Stimulated activated naive CD8-positive, alpha-beta T cell treated with anti-CD3 and anti-CD28 coated beads, Interleukin-15, Interleukin-2, amounts not matched to agents 100 ng/mL and 50 ng/mL, for 24 hours (primary cell): ENCODE data around the gene CORO2B.
"Not testable (repeated sequence)": the region's sequence is repeated elsewhere in the genome, so short reads cannot be mapped to it uniquely, and the experiment has no call there.

Experiments
- H3K27ac Mint-ChIP-seq: one replicate; pipeline ENCODE4 v1.8.0; 2021; ENCODE audit warnings: mild to moderate bottlenecking, mixed read lengths
- H3K27me3 Mint-ChIP-seq: one replicate; pipeline ENCODE4 v1.8.0; 2021; ENCODE audit warnings: mixed read lengths
- H3K36me3 Mint-ChIP-seq: one replicate; pipeline ENCODE4 v1.8.0; 2021; ENCODE audit warnings: low read depth, mixed read lengths
- H3K4me1 Mint-ChIP-seq: one replicate; pipeline ENCODE4 v1.8.0; 2021; ENCODE audit warnings: low read depth, mixed read lengths
- H3K4me3 Mint-ChIP-seq: one replicate; pipeline ENCODE4 v1.8.0; 2021; ENCODE audit warnings: mild to moderate bottlenecking, mixed read lengths
- H3K9me3 Mint-ChIP-seq: one replicate; pipeline ENCODE4 v1.8.0; 2021; ENCODE audit warnings: mixed read lengths

The CORO2B gene

DNA sequence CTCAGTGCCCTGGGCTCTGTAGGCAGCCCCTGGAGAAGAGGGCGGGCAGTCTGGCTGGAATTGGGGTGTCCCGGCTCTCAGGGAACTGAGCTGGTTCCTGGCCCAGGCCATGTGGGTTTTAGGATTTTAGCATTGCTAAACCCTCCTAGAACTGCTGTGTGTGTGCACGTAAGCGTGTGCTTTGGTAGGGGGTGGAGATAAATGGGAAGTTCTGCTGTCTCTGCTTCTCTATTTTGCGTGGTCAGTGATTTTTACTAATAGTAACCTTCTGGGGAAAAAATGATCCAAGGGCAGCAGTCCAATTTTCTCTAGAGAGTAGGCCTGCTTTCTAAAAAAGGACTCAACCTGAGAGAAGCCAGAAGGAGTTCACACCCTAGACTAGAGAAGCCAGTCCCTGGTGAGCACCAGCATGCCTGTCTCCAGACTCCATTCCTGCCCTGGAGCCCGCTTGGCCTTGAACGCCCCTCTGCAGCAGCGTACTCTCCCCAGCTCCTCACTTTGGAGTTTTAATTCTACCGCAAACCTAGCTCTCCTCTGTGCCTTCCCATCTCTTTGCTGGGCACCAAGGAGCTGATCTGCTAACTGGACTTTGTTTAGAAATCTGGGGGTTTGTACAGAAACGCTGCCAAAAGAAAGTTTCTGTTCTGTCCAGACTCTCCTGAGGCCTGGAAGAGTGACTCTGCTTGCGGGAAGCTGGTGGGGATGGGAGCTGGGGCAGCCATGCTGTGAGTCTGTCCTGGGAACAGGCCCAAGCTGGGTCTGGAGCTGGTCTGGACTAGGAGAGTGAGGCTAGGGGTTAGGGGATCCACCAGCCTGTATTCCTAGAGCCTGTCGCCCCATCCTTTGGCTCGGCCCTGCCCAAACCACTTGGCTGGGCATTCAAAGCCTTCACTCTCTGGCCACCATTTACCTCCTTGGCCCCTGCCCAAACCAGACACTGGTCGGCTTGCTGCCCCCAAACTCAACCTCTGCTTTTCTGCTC, 19.7 kb downstream of the CORO2B start:
- Mint-ChIP-seq H3K27ac (no peak overlapping the region), H3K27me3 (no peaks in the 10 kb centered on the region), H3K4me3 (no peak overlapping the region), H3K36me3 (no peaks in the 10 kb centered on the region), H3K4me1 (no peaks in the 10 kb centered on the region), H3K9me3 (no peaks in the 10 kb centered on the region)

DNA sequence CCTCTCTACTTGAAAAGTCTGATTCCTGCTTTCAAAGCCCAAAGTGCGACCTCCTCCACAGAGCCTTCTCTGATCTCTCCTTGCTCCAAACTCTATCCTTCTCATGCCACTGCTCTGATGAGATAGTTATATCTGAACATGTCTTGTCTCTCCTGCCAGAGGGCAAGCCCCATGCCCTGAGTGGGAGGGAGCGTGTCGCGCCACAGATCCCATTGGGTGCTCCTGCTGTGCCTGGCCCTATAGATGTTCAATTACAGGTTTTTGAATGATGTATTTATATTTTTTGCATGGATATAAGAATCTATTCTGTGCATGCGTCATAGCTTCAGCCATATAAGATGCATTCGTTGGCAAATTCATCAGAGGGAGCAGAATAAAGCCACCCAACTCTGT, 20.4 kb downstream of the CORO2B start:
- no peaks in the 10 kb centered on the region for H3K27me3 Mint-ChIP-seq
- no peaks in the 10 kb centered on the region for H3K9me3 Mint-ChIP-seq
- H3K4me3 Mint-ChIP-seq = no peak overlapping the region
- no peaks in the 10 kb centered on the region for H3K36me3 Mint-ChIP-seq
- no peak overlapping the region for H3K27ac Mint-ChIP-seq
- no peaks in the 10 kb centered on the region for H3K4me1 Mint-ChIP-seq

DNA sequence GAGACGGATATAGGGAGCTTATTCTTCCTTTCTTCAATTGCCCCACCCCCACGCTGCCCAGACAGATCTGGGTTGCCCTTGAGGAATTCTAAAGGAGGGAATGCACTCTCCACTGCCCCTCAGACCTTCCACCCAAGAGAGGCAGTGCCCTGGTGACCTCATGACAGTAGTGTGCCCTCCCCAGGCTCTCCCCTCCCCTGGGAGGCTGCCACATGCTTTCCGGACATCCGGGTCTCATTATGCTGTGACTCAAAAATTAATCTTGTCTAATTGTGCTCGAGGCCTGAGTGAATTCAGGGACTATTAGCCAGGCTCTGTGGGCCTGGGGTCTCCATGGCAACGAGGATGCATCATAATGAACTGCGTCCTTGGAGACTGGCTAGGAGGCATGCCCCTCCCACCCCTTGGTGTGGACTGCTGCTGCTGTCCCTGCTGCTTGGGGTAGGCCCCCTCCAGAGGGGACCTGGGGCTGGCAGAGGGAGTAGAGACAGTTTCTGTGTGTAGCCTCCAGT, 20.8 kb downstream of the CORO2B start:
- Mint-ChIP-seq H3K4me3 (no peak overlapping the region), H3K9me3 (no peaks in the 10 kb centered on the region), H3K4me1 (no peaks in the 10 kb centered on the region), H3K27ac (no peak overlapping the region), H3K27me3 (no peaks in the 10 kb centered on the region), H3K36me3 (no peaks in the 10 kb centered on the region)

DNA sequence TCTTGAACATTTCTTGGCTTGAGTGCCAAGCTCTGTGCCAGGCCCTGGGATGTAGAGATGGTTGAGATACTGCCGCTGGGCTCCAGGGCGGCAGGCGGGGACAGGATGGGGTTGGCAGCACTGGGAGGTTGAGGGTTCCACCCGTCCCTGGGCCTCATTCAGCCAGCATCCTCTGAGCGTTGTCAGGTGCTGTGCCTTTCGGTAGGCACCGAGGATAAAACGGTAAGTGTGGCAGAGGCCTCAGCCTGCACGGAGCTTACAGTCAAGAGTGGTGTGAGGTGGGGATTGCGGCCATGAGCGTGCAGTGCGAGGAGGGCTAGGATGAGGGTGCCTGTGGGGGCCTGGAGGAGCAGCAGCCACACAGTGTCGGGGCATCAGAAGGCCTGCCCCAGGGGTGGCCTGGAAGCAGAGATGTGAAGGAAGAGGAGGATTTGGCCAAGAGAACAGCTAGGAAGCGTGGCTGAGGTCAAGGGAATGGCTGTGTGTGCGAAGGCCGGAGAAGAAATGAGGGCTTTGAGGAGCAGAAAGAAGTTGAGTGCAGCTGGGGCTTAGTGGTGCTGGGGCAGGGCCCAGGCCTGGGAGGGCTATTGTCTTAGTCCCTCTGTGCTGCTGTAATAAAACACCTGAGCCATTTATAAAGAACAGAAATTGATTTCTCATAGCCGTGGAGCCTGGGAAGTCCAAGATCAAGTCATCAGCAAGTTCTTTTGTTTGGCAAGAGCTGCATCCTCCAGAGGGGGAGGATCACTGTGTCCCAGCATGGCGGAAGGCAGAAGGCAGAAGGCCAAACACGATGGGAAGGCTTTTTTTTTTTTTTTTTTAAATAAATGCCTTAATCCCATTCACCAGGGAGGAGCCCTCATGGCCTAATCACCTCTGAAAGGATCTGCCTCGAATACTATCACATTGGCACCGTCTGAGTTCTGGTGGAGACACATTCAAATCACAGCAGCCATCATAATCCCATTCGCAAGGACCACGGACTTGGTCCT, 22.7 kb downstream of the CORO2B start:
- Mint-ChIP-seq H3K9me3 (no peaks in the 10 kb centered on the region), H3K36me3 (no peaks in the 10 kb centered on the region), H3K27ac (no peak overlapping the region), H3K27me3 (no peaks in the 10 kb centered on the region), H3K4me1 (no peaks in the 10 kb centered on the region), H3K4me3 (no peak overlapping the region)

- Mint-ChIP-seq H3K4me1 (no peaks in the 10 kb centered on the region), H3K9me3 (no peaks in the 10 kb centered on the region), H3K36me3 (no peaks in the 10 kb centered on the region), H3K4me3 (no peak overlapping the region), H3K27ac (no peak overlapping the region), H3K27me3 (no peaks in the 10 kb centered on the region)
Observed at GRCh38 chr15:68602459-68603215, 23.8 kb downstream of the CORO2B start.

GRCh38 chr15:68603216-68603595, 24.4 kb downstream of the CORO2B start:
- Mint-ChIP-seq H3K36me3 (no peaks in the 10 kb centered on the region), H3K9me3 (no peaks in the 10 kb centered on the region), H3K4me1 (no peaks in the 10 kb centered on the region), H3K27ac (no peak overlapping the region), H3K27me3 (no peaks in the 10 kb centered on the region), H3K4me3 (no peak overlapping the region)

GRCh38 chr15:68603951-68604350, 25.2 kb downstream of the CORO2B start:
- Mint-ChIP-seq H3K9me3 (no peaks in the 10 kb centered on the region), H3K4me1 (no peaks in the 10 kb centered on the region), H3K27me3 (no peaks in the 10 kb centered on the region), H3K27ac (no peak overlapping the region), H3K36me3 (no peaks in the 10 kb centered on the region), H3K4me3 (no peak overlapping the region)

DNA sequence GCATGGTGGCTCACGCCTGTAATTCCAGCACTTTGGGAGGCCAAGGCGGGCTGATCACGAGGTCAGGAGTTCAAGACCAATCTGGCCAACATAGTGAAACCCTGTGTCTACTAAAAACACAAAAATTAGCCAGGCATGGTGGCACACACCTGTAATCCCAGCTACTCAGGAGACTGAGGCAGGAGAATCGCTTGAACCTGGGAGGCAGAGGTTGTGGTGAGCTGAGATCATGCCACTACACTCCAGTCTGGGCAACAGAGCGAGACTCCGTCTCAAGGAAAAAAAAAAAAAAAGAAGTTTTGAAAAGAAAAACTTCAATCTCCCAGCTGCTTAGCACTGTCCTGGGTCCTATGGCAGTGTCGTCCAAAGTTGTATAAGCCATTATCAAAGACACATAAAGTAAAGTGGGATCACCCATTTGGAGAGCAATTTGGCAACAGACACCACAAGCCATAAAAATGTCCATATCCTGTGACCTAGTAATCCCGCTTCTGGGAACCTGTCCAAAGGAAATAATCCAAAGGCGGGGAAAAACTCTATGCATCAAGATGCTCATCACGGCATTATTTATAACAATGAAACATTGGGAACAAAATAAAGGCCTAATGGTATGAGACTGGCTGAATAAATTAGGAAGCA, 26.2 kb downstream of the CORO2B start:
- H3K36me3 Mint-ChIP-seq, H3K4me1 Mint-ChIP-seq, H3K9me3 Mint-ChIP-seq, H3K27ac Mint-ChIP-seq, H3K27me3 Mint-ChIP-seq, H3K4me3 Mint-ChIP-seq: not testable (repeated sequence)

- Mint-ChIP-seq H3K27ac (no peak overlapping the region), H3K27me3 (no peaks in the 10 kb centered on the region), H3K4me1 (no peaks in the 10 kb centered on the region), H3K4me3 (no peak overlapping the region), H3K9me3 (no peaks in the 10 kb centered on the region), H3K36me3 (no peaks in the 10 kb centered on the region)
Observed at GRCh38 chr15:68606375-68606774, 27.6 kb downstream of the CORO2B start.

- Mint-ChIP-seq H3K4me3 (no peak overlapping the region), H3K36me3 (no peaks in the 10 kb centered on the region), H3K27me3 (peaks cover 3% of the 10 kb centered on the region), H3K4me1 (no peaks in the 10 kb centered on the region), H3K27ac (no peak overlapping the region), H3K9me3 (no peaks in the 10 kb centered on the region)
Observed at GRCh38 chr15:68608206-68608843, 29.5 kb downstream of the CORO2B start.

DNA sequence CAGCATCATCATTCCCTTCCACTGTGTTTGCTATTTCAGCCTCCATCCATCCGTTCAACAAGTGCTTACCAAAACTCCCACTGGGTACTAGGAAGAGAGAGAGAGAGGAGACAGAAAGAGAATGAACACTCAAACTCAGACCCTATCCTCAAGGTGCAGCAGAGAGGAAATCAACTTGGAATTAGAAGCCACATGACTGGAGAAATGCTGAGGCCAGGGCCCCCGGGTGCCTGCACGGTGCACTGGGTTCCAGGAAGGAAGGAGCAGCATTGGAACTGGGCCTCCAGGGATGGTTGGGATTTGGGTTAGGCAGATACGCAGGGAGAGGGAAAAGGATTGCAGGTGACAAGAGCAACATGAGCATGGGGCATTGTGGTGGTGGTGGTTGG, 30.0 kb downstream of the CORO2B start:
- H3K9me3 Mint-ChIP-seq = no peaks in the 10 kb centered on the region
- H3K27me3 Mint-ChIP-seq = peaks cover 3% of the 10 kb centered on the region
- no peaks in the 10 kb centered on the region for H3K4me1 Mint-ChIP-seq
- H3K4me3 Mint-ChIP-seq = no peak overlapping the region
- no peaks in the 10 kb centered on the region for H3K36me3 Mint-ChIP-seq
- no peak overlapping the region for H3K27ac Mint-ChIP-seq

- Mint-ChIP-seq H3K4me3 (no peak overlapping the region), H3K9me3 (no peaks in the 10 kb centered on the region), H3K4me1 (no peaks in the 10 kb centered on the region), H3K36me3 (no peaks in the 10 kb centered on the region), H3K27ac (no peak overlapping the region), H3K27me3 (peaks cover 8% of the 10 kb centered on the region)
Observed at GRCh38 chr15:68609629-68610028, 30.8 kb downstream of the CORO2B start.

DNA sequence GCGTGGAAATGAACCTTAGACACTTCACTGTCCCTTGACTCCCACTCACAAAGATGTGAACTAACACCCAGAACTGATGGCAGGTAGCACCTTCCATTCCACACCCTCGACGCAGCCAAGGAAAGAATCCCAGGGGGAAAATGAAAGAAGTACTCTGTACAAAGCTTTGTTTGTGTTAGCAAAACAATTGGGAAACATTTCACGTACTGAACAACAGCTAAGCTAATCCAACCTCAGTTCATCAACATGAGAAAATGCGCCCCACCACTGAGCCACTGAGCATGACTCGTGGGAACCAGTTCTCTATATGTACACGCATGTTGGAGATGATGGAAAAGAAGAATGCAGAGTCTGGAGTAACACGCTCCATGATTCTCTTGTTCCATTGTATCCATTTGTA, 32.0 kb downstream of the CORO2B start:
- H3K27ac Mint-ChIP-seq = no peak overlapping the region
- peaks cover 8% of the 10 kb centered on the region for H3K27me3 Mint-ChIP-seq
- H3K36me3 Mint-ChIP-seq = no peaks in the 10 kb centered on the region
- no peak overlapping the region for H3K4me3 Mint-ChIP-seq
- H3K9me3 Mint-ChIP-seq = no peaks in the 10 kb centered on the region
- H3K4me1 Mint-ChIP-seq = no peaks in the 10 kb centered on the region

GRCh38 chr15:68612503-68612902, 33.7 kb downstream of the CORO2B start:
- no peaks in the 10 kb centered on the region for H3K9me3 Mint-ChIP-seq
- H3K27ac Mint-ChIP-seq = no peak overlapping the region
- no peaks in the 10 kb centered on the region for H3K4me1 Mint-ChIP-seq
- no peaks in the 10 kb centered on the region for H3K36me3 Mint-ChIP-seq
- peaks cover 8% of the 10 kb centered on the region for H3K27me3 Mint-ChIP-seq
- no peak overlapping the region for H3K4me3 Mint-ChIP-seq
